Measurements from ENCODE around the gene SEC14L5.
A peak's percentile ranks its signal among the peaks of the same experiment; 100 is the strongest.
"Not testable (repeated sequence)": the region's sequence is repeated elsewhere in the genome, so short reads cannot be mapped to it uniquely, and the experiment has no call there.

SEC14L5 gene

GRCh38 chr16:4957720-4958509 lies at the start of gene SEC14L5:
SEC14L5 (plus strand) TSS chr16:4958330; CDS start chr16:4959324, 994 bp downstream.
- DNase-seq (ENCODE audit: low read depth) = peak; percentile 78

GRCh38 chr16:4908854-4909401 lies 49.2 kb upstream of the SEC14L5 start:
- DNase-seq (ENCODE audit: low read depth) = no peak

- DNase-seq (ENCODE audit: low read depth) = no peak
Observed at GRCh38 chr16:4909825-4910224, 48.3 kb upstream of the SEC14L5 start.

- no peak for DNase-seq (ENCODE audit: low read depth)
Observed at GRCh38 chr16:4910828-4911227, 47.3 kb upstream of the SEC14L5 start.

- DNase-seq (ENCODE audit: low read depth) = no peak
Observed at GRCh38 chr16:4911970-4912386, 46.2 kb upstream of the SEC14L5 start.

GRCh38 chr16:4913130-4913773 lies 44.9 kb upstream of the SEC14L5 start:
- DNase-seq (ENCODE audit: low read depth) = no peak

- no peak for DNase-seq (ENCODE audit: low read depth)
Observed at GRCh38 chr16:4913774-4914525, 44.2 kb upstream of the SEC14L5 start.

- no peak for DNase-seq (ENCODE audit: low read depth)
Observed at GRCh38 chr16:4914528-4915225, 43.5 kb upstream of the SEC14L5 start.

GRCh38 chr16:4915226-4915761 lies 42.8 kb upstream of the SEC14L5 start:
- DNase-seq (ENCODE audit: low read depth) = no peak

GRCh38 chr16:4917117-4917516 lies 41.0 kb upstream of the SEC14L5 start:
- DNase-seq (ENCODE audit: low read depth) = no peak

GRCh38 chr16:4918781-4919251 lies 39.3 kb upstream of the SEC14L5 start:
- no peak for DNase-seq (ENCODE audit: low read depth)

GRCh38 chr16:4920826-4921225 lies 37.3 kb upstream of the SEC14L5 start:
- no peak for DNase-seq (ENCODE audit: low read depth)

GRCh38 chr16:4922721-4923342 lies 35.3 kb upstream of the SEC14L5 start:
- DNase-seq (ENCODE audit: low read depth) = no peak

GRCh38 chr16:4923853-4924252 lies 34.3 kb upstream of the SEC14L5 start:
- no peak for DNase-seq (ENCODE audit: low read depth)

GRCh38 chr16:4924593-4925292 lies 33.4 kb upstream of the SEC14L5 start:
- no peak for DNase-seq (ENCODE audit: low read depth)

- no peak for DNase-seq (ENCODE audit: low read depth)
Observed at GRCh38 chr16:4925293-4925607, 32.9 kb upstream of the SEC14L5 start.

GRCh38 chr16:4925791-4926190 lies 32.3 kb upstream of the SEC14L5 start:
- no peak for DNase-seq (ENCODE audit: low read depth)

- DNase-seq (ENCODE audit: low read depth) = no peak
Observed at GRCh38 chr16:4926928-4927327, 31.2 kb upstream of the SEC14L5 start.

GRCh38 chr16:4927661-4928060 lies 30.5 kb upstream of the SEC14L5 start:
- DNase-seq (ENCODE audit: low read depth) = no peak

GRCh38 chr16:4928227-4928626 lies 29.9 kb upstream of the SEC14L5 start:
- no peak for DNase-seq (ENCODE audit: low read depth)

GRCh38 chr16:4929619-4930018 lies 28.5 kb upstream of the SEC14L5 start:
- not testable (repeated sequence) for DNase-seq (ENCODE audit: low read depth)

Measured in activated T-helper 1 cell treated with Interleukin-2 at 50 U/mL for 16 hours (primary cell).